ENCODE results near the gene USP15.
"Not testable (repeated sequence)": the region's sequence is repeated elsewhere in the genome, so short reads cannot be mapped to it uniquely, and the experiment has no call there.

- TF ChIP-seq EP300 (IDR thresholded peaks at IDR 0.05; ENCODE audit: low read depth): not testable (repeated sequence)
- TF ChIP-seq, protein P1, sequence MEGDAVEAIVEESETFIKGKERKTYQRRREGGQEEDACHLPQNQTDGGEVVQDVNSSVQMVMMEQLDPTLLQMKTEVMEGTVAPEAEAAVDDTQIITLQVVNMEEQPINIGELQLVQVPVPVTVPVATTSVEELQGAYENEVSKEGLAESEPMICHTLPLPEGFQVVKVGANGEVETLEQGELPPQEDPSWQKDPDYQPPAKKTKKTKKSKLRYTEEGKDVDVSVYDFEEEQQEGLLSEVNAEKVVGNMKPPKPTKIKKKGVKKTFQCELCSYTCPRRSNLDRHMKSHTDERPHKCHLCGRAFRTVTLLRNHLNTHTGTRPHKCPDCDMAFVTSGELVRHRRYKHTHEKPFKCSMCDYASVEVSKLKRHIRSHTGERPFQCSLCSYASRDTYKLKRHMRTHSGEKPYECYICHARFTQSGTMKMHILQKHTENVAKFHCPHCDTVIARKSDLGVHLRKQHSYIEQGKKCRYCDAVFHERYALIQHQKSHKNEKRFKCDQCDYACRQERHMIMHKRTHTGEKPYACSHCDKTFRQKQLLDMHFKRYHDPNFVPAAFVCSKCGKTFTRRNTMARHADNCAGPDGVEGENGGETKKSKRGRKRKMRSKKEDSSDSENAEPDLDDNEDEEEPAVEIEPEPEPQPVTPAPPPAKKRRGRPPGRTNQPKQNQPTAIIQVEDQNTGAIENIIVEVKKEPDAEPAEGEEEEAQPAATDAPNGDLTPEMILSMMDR (IDR thresholded peaks at IDR 0.05): not testable (repeated sequence)
Measured at GRCh38 chr12:62365846-62366245, 105.6 kb downstream of the USP15 start.

Data from transverse colon (tissue), 3 donors.